Loucy (cell line): ENCODE data around the gene ERVW-1.
"Not testable (repeated sequence)": the region's sequence is repeated elsewhere in the genome, so short reads cannot be mapped to it uniquely, and the experiment has no call there.

ENCODE experiments used
- H2AFZ ChIP-seq: fragments of 200-600 bp; sonication (generic); 2 replicates; pipeline ENCODE4 v1.6.0; 2016; ENCODE audit warnings: antibody characterized with exemption, mild to moderate bottlenecking, low read length, moderate library complexity
- H3F3A ChIP-seq: fragments of 200-600 bp; 2 replicates; pipeline ENCODE4 v1.6.0; 2016; ENCODE audit warnings: antibody characterized with exemption, low read depth, mild to moderate bottlenecking
- H3K27me3 ChIP-seq: fragments of 200-600 bp; sonication (generic); 2 replicates; pipeline ENCODE4 v1.6.1; 2014; ENCODE audit warnings: low read length, mild to moderate bottlenecking; ENCODE audit not compliant: insufficient read depth, poor library complexity, severe bottlenecking
- H3K36me3 ChIP-seq: fragments of 200-600 bp; sonication (generic); 2 replicates; pipeline ENCODE4 v1.6.1; 2016; ENCODE audit warnings: low read length; ENCODE audit not compliant: insufficient read depth
- H3K4me1 ChIP-seq: fragments of 200-600 bp; sonication (generic); 2 replicates; pipeline ENCODE4 v1.5.1; 2014; ENCODE audit warnings: low read length, mild to moderate bottlenecking; ENCODE audit not compliant: insufficient read depth, poor library complexity, severe bottlenecking
- H3K4me2 ChIP-seq: fragments of 200-600 bp; sonication (generic); 2 replicates; pipeline ENCODE4 v1.6.0; 2014; ENCODE audit warnings: antibody characterized with exemption, low read length, low read depth, mild to moderate bottlenecking; ENCODE audit not compliant: poor library complexity, severe bottlenecking
- H3K4me3 ChIP-seq: fragments of 200-600 bp; sonication (generic); 2 replicates; pipeline ENCODE4 v1.5.1; 2014; ENCODE audit warnings: low read length, mild to moderate bottlenecking, mixed read lengths; ENCODE audit not compliant: poor library complexity, severe bottlenecking
- H3K79me2 ChIP-seq: fragments of 200-600 bp; sonication (generic); 2 replicates; pipeline ENCODE4 v1.6.1; 2014; ENCODE audit warnings: low read length; ENCODE audit not compliant: insufficient read depth
- H3K9ac ChIP-seq: fragments of 200-600 bp; sonication (generic); 2 replicates; pipeline ENCODE4 v1.6.0; 2014; ENCODE audit warnings: mild to moderate bottlenecking, low read depth, low read length, moderate library complexity; ENCODE audit not compliant: poor library complexity, severe bottlenecking
- H3K9me2 ChIP-seq: fragments of 200-600 bp; sonication (generic); replicated peaks from 2 replicates; pipeline ENCODE4 v1.6.1; 2016; ENCODE audit warnings: low read depth, low read length, mixed read lengths
- H3K9me3 ChIP-seq: fragments of 200-600 bp; sonication (generic); 2 replicates; pipeline ENCODE4 v1.6.1; 2014; ENCODE audit warnings: mild to moderate bottlenecking, antibody characterized with exemption, low read length, low read depth; ENCODE audit not compliant: insufficient read depth
- H4K20me1 ChIP-seq: fragments of 200-600 bp; sonication (generic); 2 replicates; pipeline ENCODE4 v1.6.0; 2014; ENCODE audit warnings: antibody characterized with exemption, low read length, mild to moderate bottlenecking; ENCODE audit not compliant: insufficient read depth, poor library complexity, severe bottlenecking
- EZH2phosphoT487 ChIP-seq: fragments of 200-600 bp; IDR thresholded peaks from 2 replicates; pipeline ENCODE4 v1.6.1; 2018; ENCODE audit warnings: antibody characterized with exemption, mild to moderate bottlenecking, moderate library complexity, borderline replicate concordance
- TF ChIP-seq, protein P1 (sequence below): fragments of 200-600 bp; sonication (generic); conservative IDR thresholded peaks from 2 replicates; pipeline ENCODE4 v1.5.1; 2014; ENCODE audit warnings: mild to moderate bottlenecking, antibody characterized with exemption, low read length

The ERVW-1 gene

DNA sequence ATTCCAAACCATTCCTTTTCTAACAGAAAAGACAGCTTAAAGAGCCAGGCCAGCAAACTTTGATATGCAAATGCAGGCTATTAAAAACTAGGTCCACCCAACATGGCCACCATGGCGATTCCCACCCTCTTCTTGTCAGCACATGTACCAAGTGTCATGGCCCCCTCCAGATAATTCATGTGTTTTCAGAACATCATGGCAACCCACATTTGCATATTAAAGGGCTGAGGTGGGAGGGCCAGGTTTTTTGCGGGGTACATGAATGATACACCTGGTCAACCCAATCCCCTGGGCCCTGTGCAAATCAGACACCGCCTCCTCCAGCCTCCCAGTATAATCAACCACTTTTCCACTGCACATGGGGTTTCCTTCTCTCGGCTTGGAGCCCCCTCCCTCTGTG, 965 bp upstream of the ERVW-1 start:
- TF ChIP-seq, protein P1, sequence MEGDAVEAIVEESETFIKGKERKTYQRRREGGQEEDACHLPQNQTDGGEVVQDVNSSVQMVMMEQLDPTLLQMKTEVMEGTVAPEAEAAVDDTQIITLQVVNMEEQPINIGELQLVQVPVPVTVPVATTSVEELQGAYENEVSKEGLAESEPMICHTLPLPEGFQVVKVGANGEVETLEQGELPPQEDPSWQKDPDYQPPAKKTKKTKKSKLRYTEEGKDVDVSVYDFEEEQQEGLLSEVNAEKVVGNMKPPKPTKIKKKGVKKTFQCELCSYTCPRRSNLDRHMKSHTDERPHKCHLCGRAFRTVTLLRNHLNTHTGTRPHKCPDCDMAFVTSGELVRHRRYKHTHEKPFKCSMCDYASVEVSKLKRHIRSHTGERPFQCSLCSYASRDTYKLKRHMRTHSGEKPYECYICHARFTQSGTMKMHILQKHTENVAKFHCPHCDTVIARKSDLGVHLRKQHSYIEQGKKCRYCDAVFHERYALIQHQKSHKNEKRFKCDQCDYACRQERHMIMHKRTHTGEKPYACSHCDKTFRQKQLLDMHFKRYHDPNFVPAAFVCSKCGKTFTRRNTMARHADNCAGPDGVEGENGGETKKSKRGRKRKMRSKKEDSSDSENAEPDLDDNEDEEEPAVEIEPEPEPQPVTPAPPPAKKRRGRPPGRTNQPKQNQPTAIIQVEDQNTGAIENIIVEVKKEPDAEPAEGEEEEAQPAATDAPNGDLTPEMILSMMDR = no peak
- no peak for TF ChIP-seq EZH2phosphoT487

DNA sequence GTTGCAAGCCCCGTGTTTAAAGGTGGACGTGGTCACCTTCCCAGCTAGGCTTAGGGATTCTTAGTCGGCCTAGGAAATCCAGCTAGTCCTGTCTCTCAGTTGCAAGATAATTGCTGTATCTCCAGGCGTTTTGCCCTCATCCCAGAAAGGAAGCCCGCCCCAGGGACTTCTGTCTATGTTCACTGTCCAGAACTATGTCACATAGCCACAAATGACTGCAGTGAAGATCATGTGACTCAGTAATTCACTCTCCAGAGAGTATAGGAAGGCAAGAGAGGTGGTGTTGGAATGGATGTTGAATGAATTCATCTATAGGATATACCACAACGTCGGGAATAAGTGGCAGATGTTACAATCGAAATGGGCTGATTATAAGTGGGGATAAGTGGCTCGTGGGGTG, 349 bp upstream of the ERVW-1 start:
- TF ChIP-seq EZH2phosphoT487 = no peak
- no peaks in the 10 kb centered on the region for H3K9me2 ChIP-seq
- H3K27me3 ChIP-seq = no peaks in the 10 kb centered on the region
- H3K4me2 ChIP-seq = no peak overlapping the region
- no peaks in the 10 kb centered on the region for H3K4me1 ChIP-seq
- no peak overlapping the region for H2AFZ ChIP-seq
- H3K79me2 ChIP-seq = no peaks in the 10 kb centered on the region
- no peaks in the 10 kb centered on the region for H4K20me1 ChIP-seq
- no peaks in the 10 kb centered on the region for H3F3A ChIP-seq
- H3K9me3 ChIP-seq = no peaks in the 10 kb centered on the region
- H3K4me3 ChIP-seq = no peak overlapping the region
- no peak overlapping the region for H3K9ac ChIP-seq
- H3K36me3 ChIP-seq = no peaks in the 10 kb centered on the region

More for the DNA sequence above, 965 bp upstream of the ERVW-1 start:
- Histone ChIP-seq H3K4me1 (no peaks in the 10 kb centered on the region), H2AFZ (no peak overlapping the region), H3K9me3 (no peaks in the 10 kb centered on the region), H3K9me2 (no peaks in the 10 kb centered on the region), H3K27me3 (no peaks in the 10 kb centered on the region), H3K4me3 (no peak overlapping the region), H3F3A (no peaks in the 10 kb centered on the region), H3K79me2 (no peaks in the 10 kb centered on the region), H4K20me1 (no peaks in the 10 kb centered on the region), H3K9ac (no peak overlapping the region), H3K4me2 (no peak overlapping the region), H3K36me3 (no peaks in the 10 kb centered on the region)

DNA sequence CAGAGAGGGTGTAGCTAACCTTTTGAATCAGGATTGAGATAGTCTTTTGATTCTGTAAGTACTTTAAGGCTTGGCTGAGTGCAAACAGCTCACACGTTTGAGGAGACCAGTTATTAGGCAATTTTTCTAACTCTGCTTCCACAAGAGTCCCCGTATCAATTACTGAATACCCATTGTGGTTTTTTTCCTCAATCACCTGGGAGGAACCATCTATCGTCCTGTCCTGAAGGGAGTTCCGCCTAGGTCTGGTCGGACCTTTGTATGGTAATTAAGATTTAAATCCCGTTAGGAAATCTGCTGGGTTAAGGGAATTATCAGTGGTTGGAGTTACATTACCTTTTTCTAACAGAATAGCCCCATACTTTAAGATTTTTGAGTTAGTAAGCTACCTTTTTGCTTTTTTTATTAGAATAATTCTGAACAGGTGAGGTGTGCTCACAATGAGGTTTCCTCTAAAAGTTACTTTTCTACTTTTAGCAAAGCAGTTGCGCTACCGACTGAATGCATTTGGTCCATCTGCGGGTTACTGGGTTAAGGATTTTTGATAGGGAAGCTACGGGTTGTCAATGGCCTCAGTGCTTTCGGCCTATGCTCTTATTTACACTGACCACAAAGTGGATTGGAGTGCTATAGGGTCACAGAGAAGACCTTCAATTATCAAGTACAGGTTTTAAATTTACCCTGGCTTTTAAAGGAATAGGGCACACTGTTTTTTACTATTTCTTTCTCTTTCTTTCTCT, 1.7 kb downstream of the ERVW-1 start:
- H3K36me3 ChIP-seq, H4K20me1 ChIP-seq, H3K79me2 ChIP-seq, H3K27me3 ChIP-seq, H3K9me3 ChIP-seq, H3K4me2 ChIP-seq, H2AFZ ChIP-seq, H3F3A ChIP-seq, H3K9me2 ChIP-seq, H3K9ac ChIP-seq, H3K4me1 ChIP-seq, H3K4me3 ChIP-seq: not testable (repeated sequence)

DNA sequence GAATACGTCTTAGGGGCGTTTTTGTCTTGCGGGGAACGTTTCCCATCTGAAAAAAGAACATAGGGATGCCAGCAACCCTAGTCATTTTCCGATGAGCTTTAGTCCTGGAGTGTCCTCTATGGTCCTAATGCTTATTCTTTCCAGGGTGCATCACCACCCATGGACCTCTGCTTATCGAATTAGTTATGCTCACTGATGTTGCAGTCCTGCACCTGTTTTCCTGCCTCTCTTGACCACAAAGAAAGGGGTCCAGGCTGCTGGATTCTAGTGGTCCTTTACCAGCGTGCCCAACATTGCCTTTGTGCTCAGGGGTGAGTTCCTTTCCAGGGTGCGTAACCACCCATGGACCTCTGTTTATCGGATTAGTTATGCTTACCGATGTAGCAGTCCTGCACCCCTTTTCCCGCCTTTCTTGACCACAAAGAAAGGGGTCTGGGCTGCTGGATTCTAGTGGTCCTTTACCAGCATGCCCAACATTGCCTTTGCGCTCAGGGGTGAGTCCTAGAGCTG, 2.4 kb downstream of the ERVW-1 start:
- H3F3A ChIP-seq, H3K9ac ChIP-seq, H3K9me3 ChIP-seq, H3K27me3 ChIP-seq, H3K79me2 ChIP-seq, H3K4me3 ChIP-seq, H2AFZ ChIP-seq, H3K4me2 ChIP-seq, H4K20me1 ChIP-seq, H3K36me3 ChIP-seq, H3K4me1 ChIP-seq, H3K9me2 ChIP-seq: not testable (repeated sequence)

DNA sequence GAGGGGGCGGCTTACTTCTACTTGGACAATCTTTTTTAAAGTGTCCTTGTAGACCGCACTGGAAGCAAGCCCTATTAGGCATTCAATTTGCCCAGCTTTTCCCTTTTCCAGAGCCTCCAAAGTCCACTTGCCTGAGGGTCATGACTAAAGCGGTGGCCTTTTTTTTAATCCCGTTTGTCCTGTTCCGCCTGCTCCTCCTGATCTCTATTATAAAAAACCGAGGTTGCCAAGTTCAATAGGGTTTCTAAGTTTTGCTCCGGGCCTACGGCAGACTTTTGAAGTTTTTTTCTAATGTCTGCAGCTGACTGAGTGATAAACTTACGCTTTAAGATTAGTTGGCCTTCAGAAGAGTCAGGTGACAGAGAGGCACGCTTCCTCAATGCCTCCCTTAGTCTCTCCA, 3.8 kb downstream of the ERVW-1 start:
- H3F3A ChIP-seq, H3K4me1 ChIP-seq, H4K20me1 ChIP-seq, H3K9me2 ChIP-seq, H3K9ac ChIP-seq, H3K4me3 ChIP-seq, H3K9me3 ChIP-seq, H2AFZ ChIP-seq, H3K36me3 ChIP-seq, H3K4me2 ChIP-seq, H3K79me2 ChIP-seq, H3K27me3 ChIP-seq: not testable (repeated sequence)

DNA sequence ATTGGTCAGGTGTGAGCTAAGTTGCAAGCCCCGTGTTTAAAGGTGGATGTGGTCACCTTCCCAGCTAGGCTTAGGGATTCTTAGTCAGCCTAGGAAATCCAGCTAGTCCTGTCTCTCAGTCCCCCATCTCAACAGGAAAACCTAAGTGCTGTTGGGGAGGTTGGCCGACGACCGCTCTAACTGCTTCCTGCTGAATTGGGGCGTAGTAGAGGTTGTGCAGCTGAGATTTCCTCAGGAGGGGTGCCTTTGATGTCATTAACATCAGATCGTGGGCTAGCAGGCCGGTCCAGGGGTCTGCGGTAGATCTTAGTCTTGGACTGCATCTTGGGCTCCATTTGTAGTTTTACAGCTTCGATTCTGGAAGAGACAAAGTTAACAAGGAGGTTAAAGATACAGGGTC, 9.2 kb downstream of the ERVW-1 start:
- not testable (repeated sequence) for H3K9me2 ChIP-seq, H3K4me1 ChIP-seq, H3K4me2 ChIP-seq, H2AFZ ChIP-seq, H3K27me3 ChIP-seq, H3K9ac ChIP-seq, H3K9me3 ChIP-seq, H3F3A ChIP-seq, H3K79me2 ChIP-seq, H4K20me1 ChIP-seq, H3K36me3 ChIP-seq, H3K4me3 ChIP-seq
